NCI-H1092 treated with DMSO at 0.1 percent for 48 hours (cell line): ENCODE results near the gene EOGT.
A peak's percentile ranks its signal among the peaks of the same experiment; 100 is the strongest.

ENCODE experiments used
- DNase-seq: peaks from one replicate; lab custom pipeline; 2025; lab: John Stamatoyannopoulos, UW

Gene EOGT

GRCh38 chr3:69009559-69010410 is 3.7 kb downstream of the EOGT start:
- no peak for DNase-seq

- no peak for DNase-seq
Observed at GRCh38 chr3:69008980-69009379, 4.5 kb downstream of the EOGT start.

- no peak for DNase-seq
Observed at GRCh38 chr3:69005791-69006482, 7.5 kb downstream of the EOGT start.

GRCh38 chr3:69005071-69005790 is 8.3 kb downstream of the EOGT start:
- DNase-seq, result no peak

- DNase-seq, result no peak
Observed at GRCh38 chr3:69004138-69004537, 9.3 kb downstream of the EOGT start.

GRCh38 chr3:68999605-69000004 is 13.9 kb downstream of the EOGT start:
- DNase-seq, result no peak

GRCh38 chr3:68999158-68999557 is 14.3 kb downstream of the EOGT start:
- DNase-seq, result no peak

GRCh38 chr3:68997887-68998286 is 15.6 kb downstream of the EOGT start:
- DNase-seq, result no peak

- DNase-seq, result no peak
Observed at GRCh38 chr3:68996356-68996995, 17.0 kb downstream of the EOGT start.

GRCh38 chr3:68988740-68989139 is 24.7 kb downstream of the EOGT start:
- no peak for DNase-seq

- no peak for DNase-seq
Observed at GRCh38 chr3:68987322-68987721, 26.2 kb downstream of the EOGT start.

GRCh38 chr3:68986496-68987208 is 26.8 kb downstream of the EOGT start:
- DNase-seq, result no peak

GRCh38 chr3:68985146-68985790 is 28.2 kb downstream of the EOGT start:
- no peak for DNase-seq

- no peak for DNase-seq
Observed at GRCh38 chr3:68984011-68984530, 29.4 kb downstream of the EOGT start.

- DNase-seq, result no peak
Observed at GRCh38 chr3:68977486-68978167, 35.9 kb downstream of the EOGT start.

- DNase-seq, result no peak
Observed at GRCh38 chr3:68974711-68975110, 38.8 kb downstream of the EOGT start.

- DNase-seq, result no peak
Observed at GRCh38 chr3:68973639-68974038, 39.8 kb downstream of the EOGT start.

GRCh38 chr3:68972358-68972979 is 41.0 kb downstream of the EOGT start:
- DNase-seq, result peak; percentile 35

GRCh38 chr3:68964694-68965093 is 48.8 kb downstream of the EOGT start:
- no peak for DNase-seq

GRCh38 chr3:68963891-68964290 is 49.6 kb downstream of the EOGT start:
- no peak for DNase-seq
